D341Med (cell line): ENCODE results near the gene ACOX1.

Source experiments
- DNase-seq: peaks from one replicate; pipeline ENCODE4 v3.0.0; 2012; ENCODE audit warnings: low spot score

The ACOX1 gene

DNA sequence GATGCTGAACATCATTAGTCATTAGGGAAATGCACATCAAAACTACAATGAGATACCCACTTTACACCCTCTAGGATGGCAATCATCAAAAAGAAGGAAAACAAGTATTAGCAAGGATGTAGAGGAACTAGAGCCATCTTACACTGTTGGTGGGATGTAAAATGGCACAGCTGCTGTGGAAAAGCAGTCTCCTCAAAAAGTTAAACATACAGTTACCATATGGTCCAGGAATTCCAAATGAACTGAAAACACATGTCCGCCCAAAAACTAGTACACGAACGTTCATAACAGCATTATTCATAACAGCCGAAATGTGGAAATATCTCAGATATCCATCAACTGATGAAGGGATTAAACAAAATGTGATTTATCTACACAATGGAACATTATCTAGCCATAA, 45.2 kb downstream of the ACOX1 start:
- DNase-seq = no peak

GRCh38 chr17:75932852-75933251, 46.1 kb downstream of the ACOX1 start:
- no peak for DNase-seq

GRCh38 chr17:75931062-75931461, 47.9 kb downstream of the ACOX1 start:
- DNase-seq = no peak

GRCh38 chr17:75927286-75927922, 51.6 kb downstream of the ACOX1 start:
- DNase-seq = peak; percentile 71

GRCh38 chr17:75926456-75926855, 52.5 kb downstream of the ACOX1 start:
- DNase-seq = no peak

GRCh38 chr17:75925912-75926311, 53.1 kb downstream of the ACOX1 start:
- no peak for DNase-seq

DNA sequence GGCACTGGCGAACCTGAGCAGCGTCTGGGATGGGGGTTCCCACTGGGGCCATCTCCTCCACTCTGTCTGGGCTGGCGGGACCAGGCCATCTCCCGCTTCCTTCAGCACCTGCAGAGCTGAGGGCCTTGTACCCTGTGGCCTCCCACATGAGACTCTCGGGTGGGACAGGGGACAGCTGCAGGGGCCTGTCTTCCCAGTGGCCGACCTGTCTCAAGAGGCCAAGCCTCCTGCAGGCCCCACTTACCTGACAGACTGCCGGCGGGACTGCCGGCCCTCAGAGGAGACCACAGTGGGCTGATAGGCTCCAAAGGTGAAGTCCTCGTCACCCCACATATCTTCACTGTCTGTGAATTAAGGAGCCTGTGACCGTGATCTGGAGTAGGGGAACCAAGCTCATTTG, 53.9 kb downstream of the ACOX1 start:
- no peak for DNase-seq

DNA sequence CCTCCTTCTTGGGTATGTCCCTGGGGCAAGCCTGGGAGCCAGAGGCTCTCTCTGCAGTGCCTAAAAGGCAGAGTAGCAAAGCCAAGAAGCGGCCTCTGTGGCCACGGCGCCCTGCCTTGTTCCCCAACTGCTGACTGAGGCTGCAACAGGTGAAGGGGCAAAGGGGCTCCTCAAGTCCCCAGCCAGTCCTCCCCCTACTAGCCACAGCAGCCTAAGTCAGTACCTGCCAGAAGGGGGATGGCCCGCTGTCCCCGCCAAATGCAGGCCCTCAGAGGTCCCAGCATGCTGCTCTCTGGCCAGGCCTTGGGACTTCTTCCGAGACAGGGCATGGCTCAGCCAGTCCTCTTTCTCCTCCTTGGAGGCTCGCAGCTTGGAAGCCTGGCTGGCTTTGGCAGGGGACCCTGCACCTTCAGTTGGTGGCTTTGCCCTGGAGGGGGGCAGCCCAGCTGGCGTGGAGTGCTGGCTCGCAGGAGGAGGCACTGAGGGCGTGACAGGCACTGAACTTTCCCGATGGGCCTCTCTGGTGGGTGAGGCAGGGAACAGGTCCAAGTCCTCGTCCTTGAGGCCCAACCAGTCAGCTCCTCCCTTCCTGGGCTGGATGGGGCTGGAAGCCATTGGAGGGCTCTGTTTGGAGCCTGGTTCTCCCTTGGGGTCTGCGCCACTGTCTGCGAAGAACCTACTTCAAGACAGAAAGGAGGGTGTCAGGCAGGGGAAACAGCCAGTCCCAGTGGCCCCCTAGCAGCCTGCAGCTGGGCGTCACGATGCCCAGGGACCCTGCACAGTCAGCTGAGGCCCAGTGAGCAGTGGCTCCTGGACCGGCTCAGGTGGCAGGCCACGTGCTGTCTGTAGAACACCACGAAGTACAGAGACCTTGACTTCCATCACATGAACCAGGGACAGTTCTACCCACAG, 55.7 kb downstream of the ACOX1 start:
- no peak for DNase-seq

- peak; percentile 28 for DNase-seq
Measured at GRCh38 chr17:75922173-75922961, 56.6 kb downstream of the ACOX1 start.

- DNase-seq = peak; percentile 31
Measured at GRCh38 chr17:75921596-75921995, 57.4 kb downstream of the ACOX1 start.

DNA sequence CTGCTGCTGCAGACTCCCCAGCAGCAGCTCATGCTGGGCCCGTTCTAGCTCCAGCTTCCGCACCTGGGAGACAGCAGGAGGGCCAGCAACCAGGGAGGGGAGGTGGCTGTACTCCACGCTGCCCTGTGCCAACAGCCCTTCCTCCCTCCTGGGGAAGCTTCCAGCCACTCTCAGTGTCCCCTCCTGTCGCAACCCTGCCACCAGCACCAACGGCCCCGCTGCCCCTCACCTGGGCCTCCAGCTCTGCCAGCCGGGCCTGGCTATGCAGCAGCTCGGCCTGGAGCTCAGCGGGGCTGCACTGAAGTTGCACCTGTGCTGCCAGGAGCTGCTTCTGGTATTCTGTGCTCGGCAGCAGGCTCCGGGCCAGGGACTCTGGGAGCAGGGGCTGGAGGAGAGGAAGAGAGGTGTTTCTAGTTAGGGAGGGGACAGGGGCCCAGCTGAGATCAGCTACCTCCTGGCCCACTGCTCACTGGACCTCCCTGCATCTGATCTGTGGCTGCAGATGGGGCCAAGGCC, 58.9 kb downstream of the ACOX1 start:
- DNase-seq = no peak

GRCh38 chr17:75919611-75920010, 59.4 kb downstream of the ACOX1 start:
- DNase-seq = no peak

- no peak for DNase-seq
Measured at GRCh38 chr17:75917917-75918445, 61.0 kb downstream of the ACOX1 start.

- DNase-seq = no peak
Measured at GRCh38 chr17:75917141-75917916, 61.6 kb downstream of the ACOX1 start.

- no peak for DNase-seq
Measured at GRCh38 chr17:75915268-75915667, 63.7 kb downstream of the ACOX1 start.

GRCh38 chr17:75914643-75915267, 64.2 kb downstream of the ACOX1 start:
- DNase-seq = no peak

GRCh38 chr17:75913537-75914210, 65.3 kb downstream of the ACOX1 start:
- no peak for DNase-seq

DNA sequence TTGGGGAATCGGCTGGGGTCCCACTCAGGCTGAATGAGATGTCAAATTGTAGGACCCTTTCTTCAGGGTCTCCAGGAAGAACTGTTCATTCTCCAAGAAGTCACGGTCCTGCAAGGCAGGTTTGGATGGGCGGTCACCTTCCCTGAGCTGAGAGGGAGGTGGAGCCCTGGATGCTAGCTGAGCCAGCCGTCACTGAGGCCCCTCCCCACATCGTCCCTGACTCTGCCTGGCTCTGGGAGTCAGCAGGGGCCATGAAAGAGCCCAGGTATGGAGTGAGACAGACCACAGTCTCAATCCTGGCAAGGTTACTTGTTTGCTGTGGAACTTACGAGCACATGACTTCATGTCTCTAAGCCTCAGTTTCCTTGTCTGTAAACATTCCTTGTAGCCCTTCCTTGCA, 68.3 kb downstream of the ACOX1 start:
- DNase-seq = no peak

- DNase-seq = no peak
Measured at GRCh38 chr17:75909812-75910274, 69.1 kb downstream of the ACOX1 start.
